HL-60 (cell line): ENCODE measurements around the gene SUSD1.

Experiments
- DNase-seq, 2 experiments: peaks; one replicate each; pipeline ENCODE4 v3.0.0-alpha.2; 2010 to 2020; ENCODE audit warnings: low read depth in 1 of 2, low spot score in 1 of 2
- H3K27ac ChIP-seq: fragments of 250-450 bp; sonication (Bioruptor Pico); replicated peaks from 2 replicates; pipeline ENCODE4 v1.5.1; 2020; ENCODE audit warnings: mild to moderate bottlenecking, moderate library complexity
- H3K27me3 ChIP-seq: fragments of 250-450 bp; sonication (Bioruptor Pico); 2 replicates; pipeline ENCODE4 v1.5.1; 2021; ENCODE audit warnings: mild to moderate bottlenecking, moderate library complexity; ENCODE audit not compliant: insufficient read depth, poor library complexity, severe bottlenecking
- H3K4me3 ChIP-seq: replicated peaks from 2 replicates; pipeline ENCODE4 v1.5.1; 2011; ENCODE audit warnings: mild to moderate bottlenecking, control low read depth, low read length; ENCODE audit not compliant: insufficient read depth
- CTCF ChIP-seq: IDR thresholded peaks from one replicate; pipeline ENCODE4 v1.5.1; 2011; ENCODE audit warnings: low read length, control low read depth, inconsistent platforms; ENCODE audit not compliant: insufficient read depth
- GABPA ChIP-seq: IDR thresholded peaks from 2 replicates; pipeline ENCODE4 v1.6.1; 2012; ENCODE audit warnings: low read depth
- POLR2AphosphoS5 ChIP-seq: IDR thresholded peaks from 2 replicates; pipeline ENCODE4 v1.6.1; 2012; ENCODE audit warnings: low read depth
- REST ChIP-seq: IDR thresholded peaks from 2 replicates; pipeline ENCODE4 v1.6.1; 2012; ENCODE audit warnings: low read depth; ENCODE audit not compliant: insufficient replicate concordance
- SPI1 ChIP-seq: IDR thresholded peaks from 2 replicates; pipeline ENCODE4 v1.6.1; 2012; ENCODE audit warnings: low read depth, mild to moderate bottlenecking, borderline replicate concordance

Gene SUSD1

GRCh38 chr9:112087506-112087905 is 87.6 kb downstream of the SUSD1 start:
- no peak overlapping the region for H3K27ac ChIP-seq
- H3K4me3 ChIP-seq = no peak overlapping the region
- TF ChIP-seq CTCF (no peak), POLR2AphosphoS5 (no peak), SPI1 (no peak), REST (no peak), GABPA (no peak)
- H3K27me3 ChIP-seq = no peaks in the 10 kb centered on the region
- DNase-seq = no peak

GRCh38 chr9:112086627-112087026 is 88.5 kb downstream of the SUSD1 start:
- DNase-seq = no peak
- no peaks in the 10 kb centered on the region for H3K27me3 ChIP-seq
- no peak overlapping the region for H3K27ac ChIP-seq
- TF ChIP-seq CTCF (peak; percentile 21), GABPA (no peak), REST (no peak), SPI1 (no peak), POLR2AphosphoS5 (no peak)
- H3K4me3 ChIP-seq = no peak overlapping the region

- Histone ChIP-seq H3K27ac (no peak overlapping the region), H3K4me3 (no peak overlapping the region), H3K27me3 (no peaks in the 10 kb centered on the region)
- DNase-seq = no peak
- no peak for TF ChIP-seq SPI1
- no peak for TF ChIP-seq GABPA
- TF ChIP-seq REST = no peak
- no peak for TF ChIP-seq POLR2AphosphoS5
- no peak for TF ChIP-seq CTCF
These were observed 90.2 kb downstream of the SUSD1 start for GRCh38 chr9:112084907-112085306.
